OCI-LY7 (cell line): ENCODE measurements around the gene FGF18. TPM values are rescaled to one million over a fixed set of nuclear protein-coding genes. Genes with fewer than 3 reads are reported as not detected.

Source experiments
- BruUV-seq: library from RNA; stranded (reverse); fragments of 400-500 nt; replicated peaks from 2 replicates; lab custom pipeline; 2021; lab: Mats Ljungman, UMichigan
- CTCF ChIA-PET: fragments of 300-600 bp; sonication (Branson Sonifier 250); formaldehyde crosslinking; loops from one replicate; lab custom pipeline; 2022; ENCODE audit warnings: antibody characterized with exemption; ENCODE audit not compliant: unreplicated experiment; lab: Charles Lee
- POLR2A ChIA-PET: fragments of 300-600 bp; sonication (Branson Sonifier 250); formaldehyde crosslinking; loops from one replicate; lab custom pipeline; 2022; ENCODE audit warnings: antibody characterized with exemption; lab: Charles Lee
- DNase-seq: peaks from one replicate; pipeline ENCODE4 v3.0.0-alpha.2; 2015; ENCODE audit warnings: low spot score
- H2AFZ ChIP-seq: fragments of 200-600 bp; sonication (generic), shearing (Covaris generic); 2 replicates; pipeline ENCODE4 v1.6.1; 2014; ENCODE audit warnings: mild to moderate bottlenecking, antibody characterized with exemption, low read length, moderate library complexity
- H3K27ac ChIP-seq: fragments of 200-600 bp; sonication (generic); 2 replicates; pipeline ENCODE4 v1.5.1; 2014; ENCODE audit warnings: mixed run types, low read depth, mild to moderate bottlenecking, moderate library complexity, low read length, inconsistent platforms; ENCODE audit not compliant: poor library complexity, severe bottlenecking
- H3K36me3 ChIP-seq: fragments of 200-600 bp; sonication (generic); 2 replicates; pipeline ENCODE4 v1.6.1; 2014; ENCODE audit warnings: mild to moderate bottlenecking, antibody characterized with exemption, low read length, moderate library complexity, mixed read lengths; ENCODE audit not compliant: insufficient read depth
- H3K4me1 ChIP-seq: fragments of 200-600 bp; sonication (generic); 2 replicates; pipeline ENCODE4 v1.5.1; 2014; ENCODE audit warnings: mild to moderate bottlenecking, low read length; ENCODE audit not compliant: insufficient read depth, poor library complexity, severe bottlenecking
- H3K4me2 ChIP-seq: fragments of 200-600 bp; sonication (generic); 2 replicates; pipeline ENCODE4 v1.6.1; 2014; ENCODE audit warnings: mild to moderate bottlenecking, low read length
- H3K4me3 ChIP-seq: fragments of 200-600 bp; sonication (generic); 2 replicates; pipeline ENCODE4 v1.5.1; 2014; ENCODE audit warnings: mild to moderate bottlenecking, low read depth, low read length; ENCODE audit not compliant: poor library complexity, severe bottlenecking
- H3K79me2 ChIP-seq: fragments of 200-600 bp; sonication (generic); 2 replicates; pipeline ENCODE4 v1.6.1; 2016; ENCODE audit warnings: low read depth, mild to moderate bottlenecking, low read length, moderate library complexity, mixed read lengths; ENCODE audit not compliant: insufficient read depth
- H3K9me2 ChIP-seq: fragments of 200-600 bp; sonication (generic); 2 replicates; pipeline ENCODE4 v1.6.1; 2016; ENCODE audit warnings: mild to moderate bottlenecking, low read length, mixed read lengths; ENCODE audit not compliant: insufficient read depth
- H3K9me3 ChIP-seq: fragments of 200-600 bp; sonication (generic); 2 replicates; pipeline ENCODE4 v1.6.1; 2014; ENCODE audit warnings: mild to moderate bottlenecking, mixed run types, low read length, mixed read lengths
- H4K20me1 ChIP-seq: fragments of 200-600 bp; sonication (generic); 2 replicates; pipeline ENCODE4 v1.6.1; 2014; ENCODE audit warnings: mild to moderate bottlenecking, antibody characterized with exemption, low read length, moderate library complexity, mixed read lengths; ENCODE audit not compliant: insufficient read depth
- CTCF ChIP-seq: fragments of 200-600 bp; sonication (generic); conservative IDR thresholded peaks from 2 replicates; pipeline ENCODE4 v1.5.1; 2014; ENCODE audit warnings: mild to moderate bottlenecking, antibody characterized with exemption, low read length, moderate library complexity, mixed read lengths
- EZH2phosphoT487 ChIP-seq: fragments of 200-600 bp; sonication (generic); IDR thresholded peaks from 2 replicates; pipeline ENCODE4 v1.6.1; 2018; ENCODE audit warnings: low read depth, borderline replicate concordance, mild to moderate bottlenecking, mixed run types, antibody characterized with exemption, low read length, moderate library complexity, mixed read lengths
- intact Hi-C: fragments of 100-400 bp; cut with micrococcal nuclease; formaldehyde crosslinking; loops from one replicate; pipeline ENCODE4 v1.10.0; 2022; ENCODE audit not compliant: unreplicated experiment
- total RNA-seq, 2 experiments: library from RNA; depleted of rRNA in 1 of 2; stranded (reverse); fragments of >200 nt in 1 of 2; shearing (Covaris generic) in 1 of 2; gene quantifications; 2 replicates each; pipeline ENCODE4 v1.2.3, GENCODE V29; 2014 to 2022

Gene FGF18
- total RNA-seq, 2 experiments from 2014 or later: 0.16 TPM; not detected in 1

GRCh38 chr5:171477101-171477500 lies 57.7 kb downstream of the FGF18 start:
- Histone ChIP-seq H3K9me2 (no peaks in the 10 kb centered on the region), H3K4me1 (no peaks in the 10 kb centered on the region), H2AFZ (no peak overlapping the region), H3K27ac (no peak overlapping the region), H4K20me1 (no peaks in the 10 kb centered on the region), H3K4me3 (no peak overlapping the region), H3K4me2 (no peak overlapping the region), H3K79me2 (no peaks in the 10 kb centered on the region), H3K9me3 (no peaks in the 10 kb centered on the region), H3K36me3 (no peaks in the 10 kb centered on the region)
- intact Hi-C loops: no loop called here
- CTCF ChIA-PET: no interaction called here
- DNase-seq: no peak
- POLR2A ChIA-PET: no interaction called here
- BruUV-seq: no TSS peak
- TF ChIP-seq EZH2phosphoT487 (no peak), CTCF (no peak)

GRCh38 chr5:171477666-171478065 lies 58.2 kb downstream of the FGF18 start:
- intact Hi-C loops: no loop called here
- CTCF ChIA-PET: no interaction called here
- no TSS peak for BruUV-seq
- POLR2A ChIA-PET: no interaction called here
- H4K20me1 ChIP-seq: no peaks in the 10 kb centered on the region
- H2AFZ ChIP-seq: no peak overlapping the region
- no peak for DNase-seq
- H3K27ac ChIP-seq: no peak overlapping the region
- H3K4me2 ChIP-seq: no peak overlapping the region
- TF ChIP-seq EZH2phosphoT487: no peak
- TF ChIP-seq CTCF: no peak
- no peaks in the 10 kb centered on the region for H3K4me1 ChIP-seq
- no peaks in the 10 kb centered on the region for H3K9me3 ChIP-seq
- H3K4me3 ChIP-seq: no peak overlapping the region
- H3K36me3 ChIP-seq: no peaks in the 10 kb centered on the region
- H3K79me2 ChIP-seq: no peaks in the 10 kb centered on the region
- no peaks in the 10 kb centered on the region for H3K9me2 ChIP-seq

DNA sequence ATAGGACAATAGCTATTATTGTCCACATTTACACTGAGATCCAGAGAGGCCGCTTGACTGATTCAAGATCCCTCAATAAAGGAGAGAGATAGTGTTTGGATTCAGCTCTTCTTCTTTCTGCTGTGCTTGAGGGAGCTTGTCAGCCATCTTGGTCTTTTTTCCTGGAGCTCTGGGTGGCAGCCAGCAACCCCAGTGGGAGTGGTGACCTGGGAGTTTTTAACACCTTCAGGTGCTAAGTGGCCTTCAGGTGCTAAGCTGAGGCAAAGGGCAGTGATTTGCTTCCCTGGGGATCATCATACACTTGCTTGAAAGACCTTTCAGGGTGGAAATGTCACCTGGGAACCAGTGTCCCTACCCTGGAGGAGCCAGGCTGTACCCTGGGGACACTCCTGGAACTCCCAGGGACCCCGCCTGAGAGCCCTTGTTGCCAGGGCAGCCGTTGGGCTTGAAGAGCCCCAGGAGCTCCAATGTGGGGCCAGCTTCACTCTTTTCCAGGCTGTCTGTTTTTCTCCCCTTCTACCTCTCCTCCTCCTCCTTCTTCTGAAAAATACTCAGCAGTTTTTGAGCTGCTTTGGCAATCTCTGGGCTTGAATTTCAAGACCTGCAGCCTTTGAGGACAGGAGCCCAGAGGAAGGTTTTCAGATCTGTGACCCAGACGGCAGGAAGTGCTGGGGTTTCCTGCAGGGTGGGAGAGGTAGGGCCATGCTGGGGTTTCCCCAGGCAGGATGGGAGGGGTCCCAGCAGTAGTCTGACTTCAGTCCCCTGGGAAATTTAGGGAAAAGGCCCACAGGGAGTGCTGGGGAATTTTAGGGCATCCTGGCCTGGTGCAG lies 59.7 kb downstream of the FGF18 start:
- no peak overlapping the region for H3K27ac ChIP-seq
- H3K4me3 ChIP-seq: no peak overlapping the region
- H2AFZ ChIP-seq: no peak overlapping the region
- no peak for DNase-seq
- H4K20me1 ChIP-seq: no peaks in the 10 kb centered on the region
- H3K79me2 ChIP-seq: no peaks in the 10 kb centered on the region
- no peaks in the 10 kb centered on the region for H3K9me3 ChIP-seq
- no peaks in the 10 kb centered on the region for H3K36me3 ChIP-seq
- H3K4me2 ChIP-seq: no peak overlapping the region
- intact Hi-C loops: no loop called here
- no TSS peak for BruUV-seq
- no peaks in the 10 kb centered on the region for H3K9me2 ChIP-seq
- H3K4me1 ChIP-seq: no peaks in the 10 kb centered on the region
- ChIA-PET POLR2A (no interaction called here), CTCF (no interaction called here)
- no peak for TF ChIP-seq CTCF
- no peak for TF ChIP-seq EZH2phosphoT487
